Right lobe of liver (tissue), 4 donors: ENCODE data around the gene MSX2.

Source experiments
- POLR2A ChIP-seq: fragments of 450-650 bp; IDR thresholded peaks from one replicate; pipeline ENCODE4 v1.6.1; 2017; ENCODE audit warnings: antibody characterized with exemption, mild to moderate bottlenecking
- TF ChIP-seq, protein P1 (sequence below), 4 donors: fragments of 200-600 bp in 3 of 4; fragments of 450-650 bp in 1 of 4; IDR thresholded peaks; one replicate each; pipeline versions ENCODE4 v1.5.1 to v1.8.0; 2016 to 2022; ENCODE audit warnings: antibody characterized with exemption in 4 of 4, mild to moderate bottlenecking in 2 of 4
- donor health status: DM: no; HTN: no; CAD: no.
- donor health status: DM: no; HTN: no; CAD: no.
- donor health status: DM: no; HTN: yes; CAD: no.

DNA sequence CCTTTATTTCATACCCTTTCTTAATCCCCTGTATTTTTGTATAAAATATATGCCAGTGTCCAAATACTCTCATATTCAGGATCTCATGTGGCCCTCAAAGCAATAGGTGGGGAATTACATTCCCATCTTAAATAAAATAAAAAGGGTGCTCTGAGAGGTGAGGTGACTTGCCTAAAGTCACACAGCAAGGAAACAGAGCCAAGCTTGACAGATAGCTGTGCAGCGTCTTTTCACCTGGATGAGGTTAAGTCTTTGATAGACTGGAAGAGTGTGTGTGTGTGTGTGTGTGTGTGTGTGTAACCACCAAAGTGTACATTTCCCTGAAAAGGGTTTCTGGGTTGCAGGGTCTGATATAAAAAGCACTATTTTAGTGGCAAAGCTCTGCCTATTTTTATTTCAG is 12.4 kb downstream of the MSX2 start:
- TF ChIP-seq POLR2A, result no peak
- TF ChIP-seq, protein P1, sequence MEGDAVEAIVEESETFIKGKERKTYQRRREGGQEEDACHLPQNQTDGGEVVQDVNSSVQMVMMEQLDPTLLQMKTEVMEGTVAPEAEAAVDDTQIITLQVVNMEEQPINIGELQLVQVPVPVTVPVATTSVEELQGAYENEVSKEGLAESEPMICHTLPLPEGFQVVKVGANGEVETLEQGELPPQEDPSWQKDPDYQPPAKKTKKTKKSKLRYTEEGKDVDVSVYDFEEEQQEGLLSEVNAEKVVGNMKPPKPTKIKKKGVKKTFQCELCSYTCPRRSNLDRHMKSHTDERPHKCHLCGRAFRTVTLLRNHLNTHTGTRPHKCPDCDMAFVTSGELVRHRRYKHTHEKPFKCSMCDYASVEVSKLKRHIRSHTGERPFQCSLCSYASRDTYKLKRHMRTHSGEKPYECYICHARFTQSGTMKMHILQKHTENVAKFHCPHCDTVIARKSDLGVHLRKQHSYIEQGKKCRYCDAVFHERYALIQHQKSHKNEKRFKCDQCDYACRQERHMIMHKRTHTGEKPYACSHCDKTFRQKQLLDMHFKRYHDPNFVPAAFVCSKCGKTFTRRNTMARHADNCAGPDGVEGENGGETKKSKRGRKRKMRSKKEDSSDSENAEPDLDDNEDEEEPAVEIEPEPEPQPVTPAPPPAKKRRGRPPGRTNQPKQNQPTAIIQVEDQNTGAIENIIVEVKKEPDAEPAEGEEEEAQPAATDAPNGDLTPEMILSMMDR (IDR thresholded peaks at IDR 0.05), result no peak
